NCI-H1436 treated with DMSO at 0.1 percent for 48 hours (cell line): ENCODE measurements around the gene FAM72B.
A peak's percentile ranks its signal among the peaks of the same experiment; 100 is the strongest.
"Not testable (repeated sequence)": the region's sequence is repeated elsewhere in the genome, so short reads cannot be mapped to it uniquely, and the experiment has no call there.

Source experiments
- DNase-seq: peaks from one replicate; lab custom pipeline; 2025; lab: John Stamatoyannopoulos, UW

Gene FAM72B

GRCh38 chr1:121184290-121185127 is at the start of gene FAM72B, which contains the start of gene SRGAP2C:
FAM72B (minus strand) TSS chr1:121184340; CDS start chr1:121183489, 851 bp downstream.
SRGAP2C (plus strand) TSS chr1:121184975; CDS start chr1:121187447, 2,472 bp downstream.
- DNase-seq = peak; percentile 98

- not testable (repeated sequence) for DNase-seq
Measured at GRCh38 chr1:121232445-121233125, 48.4 kb upstream of the FAM72B start.

GRCh38 chr1:121230636-121231035 is 46.5 kb upstream of the FAM72B start:
- DNase-seq = not testable (repeated sequence)

GRCh38 chr1:121227544-121228330 is 43.6 kb upstream of the FAM72B start:
- DNase-seq = not testable (repeated sequence)

- not testable (repeated sequence) for DNase-seq
Measured at GRCh38 chr1:121226925-121227324, 42.8 kb upstream of the FAM72B start.

- DNase-seq = not testable (repeated sequence)
Measured at GRCh38 chr1:121226295-121226904, 42.3 kb upstream of the FAM72B start.

- DNase-seq = not testable (repeated sequence)
Measured at GRCh38 chr1:121224714-121225113, 40.6 kb upstream of the FAM72B start.

- DNase-seq = not testable (repeated sequence)
Measured at GRCh38 chr1:121221770-121222169, 37.6 kb upstream of the FAM72B start.

- DNase-seq = not testable (repeated sequence)
Measured at GRCh38 chr1:121216676-121217075, 32.5 kb upstream of the FAM72B start.

GRCh38 chr1:121215699-121216417 is 31.7 kb upstream of the FAM72B start:
- not testable (repeated sequence) for DNase-seq

GRCh38 chr1:121214544-121215156 is 30.5 kb upstream of the FAM72B start:
- not testable (repeated sequence) for DNase-seq

- DNase-seq = not testable (repeated sequence)
Measured at GRCh38 chr1:121213491-121213890, 29.4 kb upstream of the FAM72B start.

GRCh38 chr1:121210778-121211177 is 26.6 kb upstream of the FAM72B start:
- DNase-seq = not testable (repeated sequence)

GRCh38 chr1:121208375-121208774 is 24.2 kb upstream of the FAM72B start:
- DNase-seq = not testable (repeated sequence)

GRCh38 chr1:121207328-121207727 is 23.2 kb upstream of the FAM72B start:
- DNase-seq = not testable (repeated sequence)

GRCh38 chr1:121205786-121206711 is 21.9 kb upstream of the FAM72B start:
- DNase-seq = not testable (repeated sequence)

- not testable (repeated sequence) for DNase-seq
Measured at GRCh38 chr1:121202986-121203385, 18.8 kb upstream of the FAM72B start.

GRCh38 chr1:121200985-121201981 is 17.1 kb upstream of the FAM72B start:
- DNase-seq = not testable (repeated sequence)
